Mesenchymal stem cell (in vitro differentiated cells and primary cell): Measurements from ENCODE around the gene NPHS1.

ENCODE experiments used
- DNase-seq: peaks from one replicate; pipeline ENCODE4 v3.0.0-alpha.2; 2013
- H2AFZ ChIP-seq: one replicate; pipeline ENCODE4 v1.6.1; 2013; ENCODE audit warnings: low read depth, mild to moderate bottlenecking, control low read depth, inconsistent platforms, low read length, moderate library complexity
- H2AK5ac ChIP-seq: 2 replicates; pipeline ENCODE4 v1.6.1; 2013; ENCODE audit warnings: low read length, moderate library complexity, mild to moderate bottlenecking, inconsistent platforms; ENCODE audit not compliant: severe bottlenecking
- H2BK120ac ChIP-seq: one replicate; pipeline ENCODE4 v1.6.1; 2013; ENCODE audit warnings: low read depth, mild to moderate bottlenecking, inconsistent platforms, low read length, moderate library complexity
- H2BK12ac ChIP-seq, 2 experiments: one replicate each; pipeline ENCODE4 v1.6.1; 2013; ENCODE audit warnings: inconsistent platforms in 2 of 2, low read length in 2 of 2, mild to moderate bottlenecking in 2 of 2, moderate library complexity in 2 of 2, control low read depth in 1 of 2
- H2BK15ac ChIP-seq: one replicate; pipeline ENCODE4 v1.6.1; 2013; ENCODE audit warnings: mild to moderate bottlenecking, low read depth, inconsistent platforms; ENCODE audit not compliant: poor library complexity, severe bottlenecking
- H2BK5ac ChIP-seq: 2 replicates; pipeline ENCODE4 v1.6.1; 2013; ENCODE audit warnings: low read depth, mild to moderate bottlenecking, low read length, control low read depth, inconsistent platforms; ENCODE audit not compliant: poor library complexity, severe bottlenecking
- H3K14ac ChIP-seq, 2 experiments: one replicate each; pipeline ENCODE4 v1.6.1; 2013; ENCODE audit warnings: inconsistent platforms in 2 of 2, low read length in 2 of 2, control low read depth in 1 of 2, mild to moderate bottlenecking in 1 of 2, moderate library complexity in 1 of 2
- H3K18ac ChIP-seq, 2 experiments: one replicate each; pipeline ENCODE4 v1.6.1; 2013; ENCODE audit warnings: inconsistent platforms in 2 of 2, low read length in 2 of 2, control low read depth in 1 of 2, low read depth in 1 of 2, mild to moderate bottlenecking in 1 of 2
- H3K23ac ChIP-seq, 2 experiments: one replicate each; pipeline ENCODE4 v1.6.1; 2013; ENCODE audit warnings: inconsistent platforms in 2 of 2, low read length in 2 of 2, mild to moderate bottlenecking in 2 of 2, moderate library complexity in 2 of 2, control low read depth in 1 of 2
- H3K27ac ChIP-seq: 2 replicates; pipeline ENCODE4 v1.5.1; 2013; ENCODE audit warnings: mild to moderate bottlenecking, moderate library complexity, low read length, control low read depth, inconsistent platforms; ENCODE audit not compliant: poor library complexity, severe bottlenecking
- H3K27me3 ChIP-seq, 2 experiments: 2 replicates each; pipeline versions ENCODE4 v1.6.1 to v1.7.0; 2013; ENCODE audit warnings: low read length in 2 of 2, mild to moderate bottlenecking in 2 of 2, moderate library complexity in 2 of 2, control low read depth in 1 of 2, inconsistent platforms in 1 of 2; ENCODE audit not compliant: control insufficient read depth in 1 of 2, insufficient read depth in 1 of 2
- H3K36me3 ChIP-seq, 2 experiments: 2 replicates each; pipeline versions ENCODE4 v1.6.1 to v1.7.0; 2013; ENCODE audit warnings: low read length in 2 of 2, control low read depth in 1 of 2, inconsistent platforms in 1 of 2, low read depth in 1 of 2, mild to moderate bottlenecking in 1 of 2; ENCODE audit not compliant: insufficient read depth in 2 of 2, control insufficient read depth in 1 of 2
- H3K4ac ChIP-seq, 2 experiments: one replicate each; pipeline ENCODE4 v1.6.1; 2013; ENCODE audit warnings: inconsistent platforms in 2 of 2, low read length in 2 of 2, mild to moderate bottlenecking in 2 of 2, moderate library complexity in 2 of 2, control low read depth in 1 of 2, low read depth in 1 of 2
- H3K4me1 ChIP-seq: 2 replicates; pipeline ENCODE4 v1.6.1; 2013; ENCODE audit warnings: low read depth, low read length, control low read depth; ENCODE audit not compliant: control insufficient read depth, insufficient read depth
- H3K4me2 ChIP-seq: 2 replicates; pipeline ENCODE4 v1.6.1; 2013; ENCODE audit warnings: low read length, mild to moderate bottlenecking, inconsistent platforms; ENCODE audit not compliant: poor library complexity, severe bottlenecking
- H3K4me3 ChIP-seq, 2 experiments: 2 replicates each; pipeline versions ENCODE4 v1.5.1 to v1.7.0; 2013; ENCODE audit warnings: low read length in 2 of 2, mild to moderate bottlenecking in 2 of 2, control low read depth in 1 of 2, low read depth in 1 of 2; ENCODE audit not compliant: insufficient read depth in 1 of 2
- H3K79me1 ChIP-seq: replicated peaks from 2 replicates; pipeline ENCODE4 v1.6.1; 2013; ENCODE audit warnings: mild to moderate bottlenecking, control low read depth, low read length, inconsistent platforms; ENCODE audit not compliant: poor library complexity, severe bottlenecking
- H3K9ac ChIP-seq: 2 replicates; pipeline ENCODE4 v1.7.0; 2013; ENCODE audit warnings: mild to moderate bottlenecking, low read length, moderate library complexity
- H3K9me3 ChIP-seq: 2 replicates; pipeline ENCODE4 v1.7.0; 2013; ENCODE audit warnings: mild to moderate bottlenecking, low read length; ENCODE audit not compliant: control insufficient read depth
- H4K8ac ChIP-seq: one replicate; pipeline ENCODE4 v1.6.1; 2013; ENCODE audit warnings: inconsistent platforms, mild to moderate bottlenecking, low read length, moderate library complexity
- H4K91ac ChIP-seq: one replicate; pipeline ENCODE4 v1.6.1; 2013; ENCODE audit warnings: mild to moderate bottlenecking, low read length, inconsistent platforms
- WGBS: methylation state at CpG from one replicate; pipeline ENCODE4 v1.1.7; 2013; ENCODE audit warnings: mixed read lengths; 5-methylcytosine and 5-hydroxymethylcytosine counted together

Gene NPHS1

DNA sequence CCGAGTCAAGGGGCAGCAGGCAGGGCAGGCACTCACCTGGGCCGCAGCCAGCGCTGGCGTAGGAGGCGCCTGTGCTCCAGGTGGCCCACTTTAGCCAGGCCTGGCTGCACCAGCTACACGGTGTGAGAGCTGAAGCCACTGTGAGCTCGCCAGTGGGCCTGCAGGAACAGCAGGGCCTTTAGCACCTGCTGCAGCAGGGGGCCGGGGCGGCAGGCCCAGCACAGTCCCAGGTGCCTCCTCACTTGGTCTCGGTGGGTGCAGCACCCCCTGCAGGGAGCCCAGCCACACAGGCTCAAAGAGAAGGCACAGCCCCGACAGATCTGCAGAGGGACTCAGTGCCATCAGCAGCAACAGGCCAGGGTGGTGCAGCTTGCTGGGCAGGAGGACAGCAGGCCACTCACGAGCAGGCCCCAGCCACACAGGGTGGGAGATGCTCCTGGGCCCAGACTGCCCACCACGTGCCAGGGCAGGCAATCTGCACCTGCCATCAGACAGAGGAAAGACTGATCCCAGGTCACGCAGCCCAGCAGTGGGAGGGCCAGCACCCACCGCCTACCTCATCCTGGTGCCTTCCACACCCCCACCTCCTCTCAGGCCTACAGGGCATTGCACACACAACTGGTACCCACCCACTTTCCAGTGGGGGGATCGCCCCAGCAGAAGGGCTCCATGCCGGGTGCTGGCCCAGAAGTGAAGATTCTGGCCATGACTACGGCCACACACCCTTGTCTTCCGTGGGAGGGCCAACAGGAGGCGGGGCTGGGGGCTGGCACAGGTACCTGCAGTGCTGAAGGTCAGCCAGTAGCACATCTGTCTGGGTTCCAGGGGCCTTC lies 61.1 kb downstream of the NPHS1 start:
- Histone ChIP-seq H3K27ac (no peak overlapping the region), H3K4me1 (peaks cover 12% of the 10 kb centered on the region), H3K4me3 (no peak overlapping the region), H3K14ac (peak overlapping the region in 1 of 2 experiments; percentile 46), H2BK15ac (no peak overlapping the region), H2AK5ac (no peak overlapping the region), H2BK5ac (no peak overlapping the region), H3K36me3 (peaks cover 0 to 14% of the 10 kb centered on the region in 2 experiments), H2BK12ac (no peak overlapping the region), H3K79me1 (no peaks in the 10 kb centered on the region), H3K23ac (no peak overlapping the region), H2BK120ac (no peak overlapping the region), H3K4ac (no peak overlapping the region), H3K18ac (no peak overlapping the region), H4K8ac (peak overlapping the region; percentile 13), H4K91ac (no peak overlapping the region), H3K27me3 (peaks cover 0 to 10% of the 10 kb centered on the region in 2 experiments), H2AFZ (no peak overlapping the region), H3K9me3 (no peaks in the 10 kb centered on the region), H3K9ac (no peak overlapping the region), H3K4me2 (no peak overlapping the region)
- 72% methylated on average over 20 of the region's 20 CpGs for WGBS
- DNase-seq = no peak

DNA sequence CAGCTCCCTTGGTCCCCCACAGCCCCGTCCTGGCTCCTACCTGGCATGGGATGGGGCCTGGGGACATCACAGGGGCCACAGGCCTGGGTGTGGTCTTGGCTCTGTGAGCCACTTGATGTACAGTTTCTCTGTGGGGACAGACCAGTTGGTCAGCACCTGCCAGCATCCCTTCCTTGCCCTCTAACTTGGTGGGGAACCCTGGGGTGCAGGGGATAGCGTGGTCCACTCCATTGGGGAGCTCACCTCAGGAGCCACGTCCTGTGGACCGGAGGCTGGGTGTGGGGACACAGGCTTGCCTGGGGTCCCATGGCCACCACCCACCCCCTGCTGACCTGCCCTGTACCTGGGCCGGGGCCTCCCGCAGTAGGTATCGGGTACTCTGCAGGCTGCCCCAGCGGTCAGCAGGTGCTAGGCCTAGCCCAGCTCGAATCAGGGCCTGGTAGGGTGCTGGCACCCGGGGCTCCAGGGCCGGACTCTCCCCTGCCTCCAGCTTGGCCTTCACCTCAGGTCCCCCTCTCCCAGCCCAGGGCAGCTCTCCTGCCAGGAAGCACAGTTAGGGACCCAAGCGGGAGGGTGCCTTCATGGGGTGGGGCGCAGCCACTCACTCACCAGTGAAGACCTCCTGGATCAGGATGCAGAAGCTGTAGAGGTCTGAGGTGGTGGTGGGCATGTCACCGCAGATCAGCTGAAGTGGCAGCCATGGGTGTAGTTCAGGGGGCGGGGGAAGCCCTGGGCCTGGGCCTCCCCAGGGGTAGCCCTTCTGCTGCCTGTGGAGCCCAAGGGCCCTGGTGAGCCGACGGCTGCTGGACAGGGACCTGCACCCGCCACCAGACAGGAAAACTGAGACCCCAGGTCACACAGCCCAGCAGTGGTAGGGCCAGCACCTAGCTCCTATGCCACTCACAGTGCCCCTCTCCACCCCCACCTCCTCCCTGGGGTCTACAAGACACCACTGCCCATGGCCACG lies 62.0 kb downstream of the NPHS1 start:
- H3K14ac ChIP-seq = peak overlapping the region in 1 of 2 experiments; percentile 46
- H3K4me1 ChIP-seq = peaks cover 12% of the 10 kb centered on the region
- H3K9ac ChIP-seq = no peak overlapping the region
- DNase-seq = no peak
- no peak overlapping the region for H2BK120ac ChIP-seq
- H2BK15ac ChIP-seq = no peak overlapping the region
- H2AK5ac ChIP-seq = no peak overlapping the region
- no peak overlapping the region for H4K91ac ChIP-seq
- no peak overlapping the region for H3K4me2 ChIP-seq
- H3K27me3 ChIP-seq = peaks cover 0 to 1% of the 10 kb centered on the region in 2 experiments
- WGBS = 87% methylated on average over 17 of the region's 19 CpGs
- H3K9me3 ChIP-seq = no peaks in the 10 kb centered on the region
- no peak overlapping the region for H2AFZ ChIP-seq
- no peak overlapping the region for H3K4me3 ChIP-seq
- no peak overlapping the region for H3K18ac ChIP-seq
- no peak overlapping the region for H3K23ac ChIP-seq
- H4K8ac ChIP-seq = peak overlapping the region; percentile 13
- H3K79me1 ChIP-seq = no peaks in the 10 kb centered on the region
- H3K4ac ChIP-seq = no peak overlapping the region
- H3K27ac ChIP-seq = no peak overlapping the region
- peaks cover 0 to 20% of the 10 kb centered on the region in 2 experiments for H3K36me3 ChIP-seq
- no peak overlapping the region for H2BK12ac ChIP-seq
- no peak overlapping the region for H2BK5ac ChIP-seq

DNA sequence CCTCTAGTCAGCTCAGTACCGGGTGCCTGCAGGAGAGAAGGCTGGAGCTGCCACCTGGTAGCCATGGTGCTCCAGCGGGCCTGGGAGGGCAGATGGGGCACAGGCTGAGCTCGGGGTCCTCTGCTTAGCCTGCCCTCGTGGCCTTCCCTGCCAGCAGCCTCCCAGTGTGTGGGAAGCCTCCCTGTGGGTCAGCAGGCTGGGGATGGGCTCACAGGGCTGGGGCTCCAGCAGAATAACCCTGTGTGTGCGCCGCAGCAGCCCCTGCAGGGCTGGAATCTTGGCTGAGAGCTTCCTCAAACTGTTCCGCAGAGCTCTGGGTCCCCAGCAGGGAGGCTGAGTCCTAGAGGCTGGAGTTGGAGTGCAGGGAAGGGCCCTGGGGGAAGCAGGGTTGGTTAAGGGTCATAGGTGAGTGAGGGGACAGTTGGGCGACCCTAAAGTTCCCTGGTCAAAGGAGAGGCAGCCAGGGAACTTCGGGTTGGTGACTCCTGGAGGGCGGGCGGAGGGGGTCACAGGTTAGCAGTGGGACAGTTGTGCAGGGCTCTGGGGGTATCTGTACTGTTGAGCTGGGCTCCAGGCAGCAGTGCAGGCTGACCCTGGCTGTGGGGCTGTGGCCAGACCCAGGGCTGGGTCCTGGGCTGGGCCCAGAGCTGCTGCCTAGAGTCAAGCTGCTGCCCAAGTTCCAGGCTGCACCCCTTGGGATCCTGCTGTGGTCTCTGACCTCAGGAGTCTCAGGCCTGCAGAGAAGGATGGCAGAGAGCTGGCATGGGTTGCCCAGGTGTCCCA lies 62.9 kb downstream of the NPHS1 start:
- no peak overlapping the region for H4K8ac ChIP-seq
- no peak overlapping the region for H3K27ac ChIP-seq
- no peak overlapping the region for H2BK5ac ChIP-seq
- no peak for DNase-seq
- H3K4me3 ChIP-seq = no peak overlapping the region
- no peak overlapping the region for H2BK15ac ChIP-seq
- H3K9me3 ChIP-seq = no peaks in the 10 kb centered on the region
- H3K36me3 ChIP-seq = peaks cover 0 to 29% of the 10 kb centered on the region in 2 experiments
- no peak overlapping the region for H3K14ac ChIP-seq
- H2BK12ac ChIP-seq = no peak overlapping the region
- no peaks in the 10 kb centered on the region for H3K27me3 ChIP-seq
- no peak overlapping the region for H3K4me2 ChIP-seq
- H3K4ac ChIP-seq = no peak overlapping the region
- no peak overlapping the region for H3K18ac ChIP-seq
- no peak overlapping the region for H2BK120ac ChIP-seq
- no peak overlapping the region for H2AK5ac ChIP-seq
- H4K91ac ChIP-seq = no peak overlapping the region
- no peak overlapping the region for H2AFZ ChIP-seq
- H3K79me1 ChIP-seq = no peaks in the 10 kb centered on the region
- H3K4me1 ChIP-seq = peaks cover 12% of the 10 kb centered on the region
- no peak overlapping the region for H3K23ac ChIP-seq
- WGBS = 84% methylated on average over 11 of the region's 11 CpGs
- H3K9ac ChIP-seq = no peak overlapping the region
